ENCODE measurements around the gene PARP12.

The PARP12 gene

GRCh38 chr7:140034421-140034820, 28.3 kb downstream of the PARP12 start:
- no peak for DNase-seq

- DNase-seq: no peak
Observed at GRCh38 chr7:140033779-140034363, 28.9 kb downstream of the PARP12 start.

DNA sequence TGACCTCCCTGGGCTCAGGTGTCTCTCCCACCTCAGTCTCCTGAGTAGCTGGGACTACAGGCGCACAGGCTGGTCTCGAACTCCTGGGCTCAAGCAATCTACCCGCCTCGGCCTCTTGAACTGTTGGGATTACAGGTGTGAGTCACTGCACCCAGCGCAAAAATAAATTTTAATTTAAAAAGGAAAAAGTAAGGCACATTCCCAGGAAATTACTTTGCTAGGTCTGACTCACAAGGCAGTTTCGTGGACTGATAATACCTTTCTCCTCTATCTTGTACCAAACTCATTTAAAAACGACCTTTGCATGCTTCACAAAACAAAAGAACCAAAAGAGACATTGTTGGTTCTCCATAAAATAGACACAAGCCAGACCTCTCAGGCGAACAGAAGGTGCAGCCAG, 29.7 kb downstream of the PARP12 start:
- DNase-seq: no peak

DNA sequence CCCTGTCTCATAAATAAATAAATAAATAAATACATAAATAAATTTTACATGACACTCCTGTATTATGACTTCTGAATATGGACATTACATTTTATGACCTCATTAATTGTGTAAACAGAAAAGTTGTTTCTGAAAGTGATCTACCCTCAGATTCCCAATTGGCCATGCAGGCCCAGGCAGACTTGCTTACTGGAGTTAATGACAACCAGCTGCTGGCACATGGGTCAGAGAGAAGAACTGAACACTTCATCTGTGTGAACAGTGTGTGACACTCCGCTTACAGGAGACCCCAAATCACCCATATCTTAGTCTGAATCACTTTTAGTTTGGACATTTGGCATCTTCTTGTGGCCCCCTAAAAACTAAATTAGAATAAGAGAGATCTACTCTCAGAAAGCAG, 31.4 kb downstream of the PARP12 start:
- DNase-seq: no peak

DNA sequence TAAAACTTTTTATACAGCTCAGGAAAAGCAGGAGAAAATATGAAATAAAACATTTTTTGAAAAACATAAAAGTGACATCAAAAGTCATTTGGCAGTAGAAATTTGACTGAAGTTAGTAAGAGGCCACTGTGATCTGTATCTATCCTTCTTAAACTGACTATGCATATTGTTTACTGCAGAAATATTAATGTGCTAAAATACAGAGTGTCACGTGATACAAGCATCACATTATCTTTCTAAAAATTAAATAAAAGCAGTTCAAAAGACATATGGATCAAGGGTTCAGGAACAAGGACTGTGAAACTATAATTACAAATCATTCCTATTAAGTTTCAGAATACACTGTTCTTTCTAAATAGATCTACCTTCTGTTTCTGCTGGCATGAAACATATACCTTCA, 33.7 kb downstream of the PARP12 start:
- no peak for DNase-seq

DNA sequence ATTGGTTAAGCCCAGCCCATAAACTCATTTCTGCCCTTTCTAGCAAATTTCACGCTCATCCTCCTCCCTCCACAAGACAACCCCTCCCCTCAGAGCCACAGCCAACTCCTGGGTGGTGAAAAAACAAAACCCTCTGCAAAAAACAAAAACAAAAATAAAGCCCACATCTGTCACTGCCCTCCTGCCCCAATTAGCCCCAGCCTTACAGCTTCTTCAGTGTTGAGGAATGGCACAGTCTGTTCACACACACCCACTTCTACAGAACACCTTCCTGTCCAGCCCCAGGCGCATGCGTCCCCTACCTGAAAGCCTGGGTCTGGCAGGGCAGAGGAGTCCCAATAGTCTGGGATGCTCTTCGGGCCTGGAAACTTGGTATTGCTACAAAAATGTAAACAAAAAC, 34.4 kb downstream of the PARP12 start:
- DNase-seq: no peak

DNA sequence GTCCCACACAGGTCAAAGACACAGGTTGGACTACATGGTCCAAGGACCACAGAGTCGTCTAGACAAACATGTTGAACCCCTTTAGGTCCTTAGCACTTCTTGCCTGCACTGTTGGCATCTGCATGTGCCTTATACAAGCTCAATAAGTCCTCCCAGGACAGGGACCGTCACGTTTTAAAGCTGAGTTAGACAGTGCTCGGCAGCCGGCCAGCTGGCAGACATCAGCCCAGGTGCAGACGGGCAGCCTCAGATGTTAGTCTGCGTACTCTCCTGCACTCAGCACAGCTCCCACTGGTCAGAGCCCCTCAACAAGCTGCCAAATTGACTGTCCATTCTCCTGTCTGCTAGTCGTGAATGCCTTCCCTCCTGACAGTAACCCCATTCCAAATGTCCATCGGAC, 34.9 kb downstream of the PARP12 start:
- DNase-seq: no peak

GRCh38 chr7:140026935-140027334, 35.8 kb downstream of the PARP12 start:
- DNase-seq: no peak

GRCh38 chr7:140025814-140026433, 36.8 kb downstream of the PARP12 start:
- DNase-seq: no peak

GRCh38 chr7:140025241-140025640, 37.5 kb downstream of the PARP12 start:
- DNase-seq: no peak

GRCh38 chr7:140024585-140024984, 38.2 kb downstream of the PARP12 start:
- DNase-seq: no peak

DNA sequence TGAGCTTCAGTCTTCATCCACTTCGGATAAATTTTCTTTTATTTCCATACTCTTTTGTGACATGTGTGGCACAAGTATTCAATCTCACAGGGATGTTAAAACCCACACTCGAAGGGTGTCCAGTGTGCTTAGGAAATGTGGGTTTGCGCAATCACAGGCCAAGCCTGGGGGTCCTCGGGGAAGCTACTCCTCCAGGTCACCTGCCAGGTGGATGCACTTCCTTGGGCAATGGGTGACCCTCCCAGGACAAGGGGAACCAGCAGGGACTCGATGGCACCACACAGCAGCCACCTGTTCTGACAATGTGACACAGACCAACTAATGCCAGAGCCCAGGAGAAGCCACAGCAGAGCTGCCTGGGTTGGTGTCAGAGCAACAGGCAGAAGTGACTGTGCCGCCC, 39.0 kb downstream of the PARP12 start:
- no peak for DNase-seq

GRCh38 chr7:140022582-140023211, 40.1 kb downstream of the PARP12 start:
- no peak for DNase-seq

DNA sequence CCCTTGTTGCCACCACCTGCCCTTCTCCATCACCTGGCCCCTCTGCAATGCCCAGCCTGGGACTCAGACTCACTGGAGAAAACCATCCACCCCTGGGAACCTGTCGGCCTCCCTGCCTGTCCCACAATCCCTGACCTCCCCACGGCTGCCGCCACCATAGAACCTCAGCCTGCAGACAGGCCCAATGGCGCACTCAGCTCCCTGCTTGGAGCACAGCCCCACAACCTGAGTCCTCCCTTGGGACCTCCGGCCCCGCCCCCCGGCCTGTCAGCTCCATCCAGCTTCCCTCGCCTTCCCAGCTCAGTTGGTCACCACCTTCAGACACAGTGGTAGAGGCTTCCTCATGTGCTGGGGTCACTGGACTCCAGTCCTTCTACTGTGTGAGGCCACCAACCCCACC, 41.1 kb downstream of the PARP12 start:
- no peak for DNase-seq

DNA sequence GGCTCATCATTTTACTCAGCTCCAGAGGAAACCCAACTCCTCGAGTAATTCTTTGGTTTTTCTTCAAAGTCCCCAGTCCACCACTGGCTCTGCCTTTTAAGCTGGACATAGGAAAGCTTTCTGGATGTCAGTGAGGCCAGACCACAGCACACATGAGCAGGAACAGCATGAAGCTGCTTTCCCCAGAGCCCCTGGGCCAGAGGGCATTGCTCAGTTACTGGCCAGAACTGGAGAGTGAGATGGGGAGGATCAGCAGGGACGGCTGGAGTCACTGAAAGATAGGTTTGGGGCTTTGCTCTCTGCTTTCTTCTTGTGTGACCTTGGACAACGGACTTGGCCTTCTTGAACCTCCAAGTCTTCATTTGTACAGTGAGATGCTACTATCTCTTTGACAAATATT, 43.1 kb downstream of the PARP12 start:
- DNase-seq: no peak

- no peak for DNase-seq
Observed at GRCh38 chr7:140019172-140019571, 43.6 kb downstream of the PARP12 start.

DNA sequence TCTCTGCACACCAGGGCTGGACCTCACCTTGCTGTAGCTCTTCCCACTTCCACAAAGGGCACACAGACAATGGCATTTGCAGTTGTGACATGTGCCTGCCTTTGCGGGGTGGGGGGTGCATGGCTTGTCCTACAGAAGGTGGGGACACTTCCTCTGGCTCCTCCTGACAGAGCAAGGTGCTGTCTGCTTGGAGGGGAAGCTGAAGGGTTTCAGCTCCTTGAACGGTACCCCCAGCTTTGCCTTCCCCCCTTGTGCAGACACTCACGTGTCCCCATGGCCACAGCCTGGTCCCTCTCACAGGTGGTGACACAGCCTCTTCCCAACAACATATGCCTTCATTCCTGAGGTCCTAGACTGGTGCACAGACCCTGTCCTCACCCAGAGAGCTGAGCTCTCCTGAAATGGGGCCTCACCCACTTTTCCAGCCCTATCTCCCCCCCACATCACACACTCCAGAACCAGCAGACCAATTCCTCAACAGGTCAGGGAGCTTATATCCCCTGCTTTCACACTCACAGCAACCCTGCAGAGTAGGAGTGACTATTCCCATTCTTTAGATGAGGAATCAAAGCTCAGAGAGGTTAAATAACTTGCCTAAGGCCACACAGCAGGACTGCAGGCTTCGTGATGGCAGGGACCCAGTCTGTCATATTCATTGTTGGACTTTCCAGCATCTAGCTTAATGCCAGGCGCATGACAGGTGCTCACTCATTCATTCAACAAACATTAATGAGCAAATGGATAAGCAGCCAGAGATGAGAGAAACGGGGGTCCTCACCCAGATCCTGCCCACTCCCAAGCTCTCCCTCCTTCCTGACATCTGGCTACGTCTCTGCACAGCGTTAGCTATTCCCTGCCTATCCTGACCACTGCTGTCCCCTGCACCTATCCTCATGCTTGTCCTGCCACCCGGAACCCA, 44.4 kb downstream of the PARP12 start:
- DNase-seq: no peak

DNA sequence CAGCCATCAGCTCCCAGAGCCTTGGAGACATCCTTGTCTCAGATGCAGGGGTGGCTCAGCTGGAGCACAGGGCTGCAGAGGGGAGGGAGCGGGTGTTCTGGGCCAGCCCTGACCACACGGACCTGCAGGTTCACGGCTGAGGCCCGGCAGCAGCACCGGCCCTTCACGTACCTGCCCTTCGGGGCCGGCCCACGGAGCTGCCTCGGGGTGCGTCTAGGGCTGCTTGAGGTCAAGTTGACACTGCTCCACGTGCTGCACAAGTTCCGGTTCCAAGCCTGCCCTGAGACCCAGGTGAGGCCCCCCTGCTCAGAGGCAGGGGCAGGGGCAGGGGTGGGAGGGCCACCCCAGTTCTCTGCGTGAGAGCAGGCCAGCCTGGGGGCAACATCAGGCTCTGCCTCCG, 45.2 kb downstream of the PARP12 start:
- DNase-seq: no peak

GRCh38 chr7:140017034-140017433, 45.7 kb downstream of the PARP12 start:
- DNase-seq: no peak

DNA sequence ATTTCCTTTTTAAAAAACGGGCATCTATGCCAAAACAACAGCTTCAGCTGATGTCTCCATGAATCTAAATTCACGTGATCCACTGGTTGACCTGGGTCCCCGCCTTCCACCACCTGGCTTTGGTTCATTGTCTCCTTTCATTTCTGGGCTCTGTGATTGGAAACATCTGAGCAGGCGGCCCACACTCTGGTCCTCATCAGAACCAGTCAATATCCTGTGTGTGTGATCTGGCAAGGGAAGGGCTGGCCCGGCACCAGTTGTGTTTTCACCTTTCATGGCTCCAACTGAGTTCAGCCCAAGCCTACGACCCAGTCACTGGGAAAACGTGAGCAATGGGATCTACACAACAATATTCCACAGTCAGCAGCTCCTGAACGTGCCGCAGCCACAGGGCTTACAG, 46.2 kb downstream of the PARP12 start:
- no peak for DNase-seq

GRCh38 chr7:140015471-140015970, 47.2 kb downstream of the PARP12 start:
- no peak for DNase-seq

DNA sequence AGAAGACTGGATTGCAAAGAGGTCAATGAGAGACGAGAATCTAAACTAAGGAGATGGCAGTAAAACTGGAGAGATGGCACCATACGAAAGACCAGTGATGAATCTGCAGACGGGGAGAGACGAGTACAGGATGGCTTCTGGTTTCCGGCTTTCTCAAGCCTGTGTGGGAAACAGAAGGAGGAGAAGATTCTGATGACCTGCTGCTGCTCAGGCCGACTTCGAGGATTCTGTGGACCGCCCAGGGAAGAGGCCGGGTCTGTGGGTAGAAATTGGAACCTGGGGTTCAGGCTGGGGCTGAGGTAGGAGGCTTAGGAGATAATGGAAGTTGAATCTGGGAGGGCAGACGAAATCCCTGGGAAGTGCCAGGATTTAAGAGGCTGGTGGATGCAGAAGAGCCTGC, 48.6 kb downstream of the PARP12 start:
- no peak for DNase-seq

DNA sequence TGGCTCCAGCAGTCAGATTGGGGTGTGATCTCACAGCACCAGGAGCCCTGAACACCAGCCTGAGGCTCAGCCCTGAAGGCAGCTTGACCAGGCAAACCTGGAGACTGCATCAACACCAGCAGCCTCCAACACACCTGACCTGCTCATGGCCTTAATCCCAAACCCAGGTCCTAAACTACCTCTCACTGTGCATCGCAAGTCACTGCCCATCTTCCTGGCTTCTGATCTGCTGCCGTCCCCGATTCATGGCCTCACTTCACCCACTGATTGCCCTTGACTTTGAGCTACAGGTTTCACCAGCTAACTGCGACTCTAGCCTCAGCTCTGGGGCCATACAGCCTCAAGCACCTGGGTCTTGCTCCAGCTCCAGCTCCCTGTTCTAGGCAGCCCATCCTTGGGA, 49.1 kb downstream of the PARP12 start:
- DNase-seq: no peak
